T1000 (cell line): Measurements from ENCODE around the gene RGL3.
"Not testable (repeated sequence)": the region's sequence is repeated elsewhere in the genome, so short reads cannot be mapped to it uniquely, and the experiment has no call there.

Experiments used
- DNase-seq: peaks from one replicate; lab custom pipeline; 2025; ENCODE audit warnings: mixed read lengths; lab: John Stamatoyannopoulos, UW

The RGL3 gene

GRCh38 chr19:11418549-11419506 is at the start of gene RGL3:
TSS of gene RGL3 (minus strand) at chr19:11419314. CDS start at chr19:11419278, 36 bp downstream.
- DNase-seq, result no peak

- DNase-seq, result not testable (repeated sequence)
Observed at GRCh38 chr19:11468266-11468845, 49.2 kb upstream of the RGL3 start.

- no peak for DNase-seq
Observed at GRCh38 chr19:11465600-11465999, 46.5 kb upstream of the RGL3 start.

- no peak for DNase-seq
Observed at GRCh38 chr19:11464333-11465265, 45.5 kb upstream of the RGL3 start.

GRCh38 chr19:11463391-11463790 is 44.3 kb upstream of the RGL3 start:
- DNase-seq, result no peak

- no peak for DNase-seq
Observed at GRCh38 chr19:11461453-11461852, 42.3 kb upstream of the RGL3 start.

- DNase-seq, result no peak
Observed at GRCh38 chr19:11460207-11460606, 41.1 kb upstream of the RGL3 start.

GRCh38 chr19:11458912-11459311 is 39.8 kb upstream of the RGL3 start:
- DNase-seq, result not testable (repeated sequence)

- no peak for DNase-seq
Observed at GRCh38 chr19:11458236-11458900, 39.3 kb upstream of the RGL3 start.

- DNase-seq, result no peak
Observed at GRCh38 chr19:11457831-11458230, 38.7 kb upstream of the RGL3 start.

- no peak for DNase-seq
Observed at GRCh38 chr19:11457115-11457514, 38.0 kb upstream of the RGL3 start.

- DNase-seq, result no peak
Observed at GRCh38 chr19:11456659-11457058, 37.5 kb upstream of the RGL3 start.

GRCh38 chr19:11455233-11455554 is 36.1 kb upstream of the RGL3 start:
- DNase-seq, result not testable (repeated sequence)

- no peak for DNase-seq
Observed at GRCh38 chr19:11453468-11454341, 34.6 kb upstream of the RGL3 start.

GRCh38 chr19:11452620-11453310 is 33.7 kb upstream of the RGL3 start:
- no peak for DNase-seq

GRCh38 chr19:11451871-11452619 is 32.9 kb upstream of the RGL3 start:
- no peak for DNase-seq

- no peak for DNase-seq
Observed at GRCh38 chr19:11451327-11451870, 32.3 kb upstream of the RGL3 start.

GRCh38 chr19:11450570-11451326 is 31.6 kb upstream of the RGL3 start:
- no peak for DNase-seq
